ENCODE results near the gene SNTA1. TPM values are rescaled to one million over a fixed set of nuclear protein-coding genes. Genes with fewer than 3 reads are reported as not detected.

SNTA1 gene
- total and polyA plus RNA-seq, 4 experiments from 2014 or later: 5.1 to 9.2 (median 6.5) TPM

GRCh38 chr20:33372993-33373441, 70.5 kb downstream of the SNTA1 start:
- Histone ChIP-seq H3K4me3 (ENCODE audit: low read length in 2 of 2) (no peak overlapping the region), H3K27ac (ENCODE audit: low read depth, low read length) (peak overlapping the region; percentile 22), H3K4me1 (ENCODE audit: insufficient read depth, low read length) (peaks cover 49% of the 10 kb centered on the region), H3K9me3 (ENCODE audit: control insufficient read depth in 1 of 2, low read length in 2 of 2) (no peaks in the 10 kb centered on the region), H3K27me3 (ENCODE audit: insufficient read depth, low read length) (no peaks in the 10 kb centered on the region), H3K36me3 (ENCODE audit: insufficient read depth, low read length) (peaks cover 7% of the 10 kb centered on the region)
- H3K4me1 Mint-ChIP-seq: peaks cover 32 to 64% (median 48%) of the 10 kb centered on the region in 4 donors
- H3K4me3 Mint-ChIP-seq: peak overlapping the region in 3 of 8 donors; percentile 15 to 64 (median 57)
- ChIA-PET POLR2A (ENCODE audit: partially characterized antibody) (interaction anchor here (0.8 kb wide), 2 partner anchors 29 to 1450 kb away, joined by 3 read pairs; partner anchors contain the start of gene CDK5RAP1), CTCF (ENCODE audit: partially characterized antibody) (no interaction called here)
- DNase-seq: peak in 1 of 5 donors; percentile 45
- peak overlapping the region; percentile 59 to 98 (median 92) for H3K27ac Mint-ChIP-seq
- H3K36me3 Mint-ChIP-seq: peaks cover 23 to 58% of the 10 kb centered on the region in 2 donors
- H3K27me3 Mint-ChIP-seq: no peaks in the 10 kb centered on the region
- intact Hi-C loops (cut with micrococcal nuclease): no loop called here
- no peaks in the 10 kb centered on the region for H3K9me3 Mint-ChIP-seq

DNA sequence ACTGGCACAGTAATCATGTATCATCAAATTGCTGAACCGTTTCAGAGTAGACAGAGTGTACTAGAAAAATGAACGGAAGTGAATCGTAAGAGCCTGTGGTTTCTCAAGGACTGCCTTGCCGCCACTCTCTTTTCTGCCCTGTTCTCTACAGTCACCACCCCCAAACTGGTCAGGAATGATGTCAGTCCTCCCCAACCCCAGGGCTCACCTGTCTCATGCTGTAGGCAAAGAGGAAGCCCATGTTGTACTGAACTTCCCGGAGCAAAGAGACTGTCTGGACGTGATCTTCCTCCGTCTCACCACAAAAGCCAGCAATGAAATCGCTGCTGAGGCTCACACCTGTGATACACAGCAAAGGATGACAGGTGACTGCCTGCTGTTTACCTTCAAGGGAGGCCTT, 73.3 kb downstream of the SNTA1 start:
- Mint-ChIP-seq H3K36me3 (peaks cover 30 to 63% of the 10 kb centered on the region in 2 donors), H3K27ac (peak overlapping the region; percentile 88 to 99 (median 97)), H3K4me1 (peaks cover 16 to 50% (median 33%) of the 10 kb centered on the region in 4 donors), H3K27me3 (no peaks in the 10 kb centered on the region), H3K9me3 (no peaks in the 10 kb centered on the region), H3K4me3 (peak overlapping the region; percentile 27 to 84 (median 61))
- intact Hi-C loops (cut with micrococcal nuclease): loop anchor here (2.0 kb wide), 2 partner anchors 31 to 73 kb away; partner anchors contain the start of genes CDK5RAP1 and SNTA1
- CTCF ChIA-PET (ENCODE audit: partially characterized antibody): no interaction called here
- POLR2A ChIA-PET (ENCODE audit: partially characterized antibody): interaction anchor here (1.0 kb wide), 1 partner anchor 19 kb away, joined by 3 read pairs; no protein-coding TSS in a partner anchor
- Histone ChIP-seq H3K27ac (ENCODE audit: low read depth, low read length) (peak overlapping the region; percentile 70), H3K9me3 (ENCODE audit: control insufficient read depth in 1 of 2, low read length in 2 of 2) (no peaks in the 10 kb centered on the region), H3K4me1 (ENCODE audit: insufficient read depth, low read length) (peaks cover 34% of the 10 kb centered on the region), H3K27me3 (ENCODE audit: insufficient read depth, low read length) (no peaks in the 10 kb centered on the region), H3K4me3 (ENCODE audit: low read length in 2 of 2) (no peak overlapping the region), H3K36me3 (ENCODE audit: insufficient read depth, low read length) (peaks cover 15% of the 10 kb centered on the region)
- peak; percentile 82 to 96 (median 87) for DNase-seq

GRCh38 chr20:33362898-33363297, 80.7 kb downstream of the SNTA1 start:
- no peak for DNase-seq
- H3K4me1 Mint-ChIP-seq: no peaks in the 10 kb centered on the region
- H3K36me3 ChIP-seq (ENCODE audit: insufficient read depth, low read length): peaks cover 46% of the 10 kb centered on the region
- no peak overlapping the region for H3K4me3 Mint-ChIP-seq
- ChIA-PET CTCF (ENCODE audit: partially characterized antibody) (no interaction called here), POLR2A (ENCODE audit: partially characterized antibody) (no interaction called here)
- H3K27me3 ChIP-seq (ENCODE audit: insufficient read depth, low read length): no peaks in the 10 kb centered on the region
- H3K9me3 ChIP-seq (ENCODE audit: control insufficient read depth in 1 of 2, low read length in 2 of 2): no peaks in the 10 kb centered on the region
- peaks cover 63 to 77% of the 10 kb centered on the region in 2 donors for H3K36me3 Mint-ChIP-seq
- H3K4me1 ChIP-seq (ENCODE audit: insufficient read depth, low read length): no peaks in the 10 kb centered on the region
- H3K9me3 Mint-ChIP-seq: no peaks in the 10 kb centered on the region
- H3K27ac Mint-ChIP-seq: no peak overlapping the region
- intact Hi-C loops (cut with micrococcal nuclease): no loop called here
- H3K4me3 ChIP-seq (ENCODE audit: low read length in 2 of 2): no peak overlapping the region
- H3K27me3 Mint-ChIP-seq: no peaks in the 10 kb centered on the region
- no peak overlapping the region for H3K27ac ChIP-seq (ENCODE audit: low read depth, low read length)

DNA sequence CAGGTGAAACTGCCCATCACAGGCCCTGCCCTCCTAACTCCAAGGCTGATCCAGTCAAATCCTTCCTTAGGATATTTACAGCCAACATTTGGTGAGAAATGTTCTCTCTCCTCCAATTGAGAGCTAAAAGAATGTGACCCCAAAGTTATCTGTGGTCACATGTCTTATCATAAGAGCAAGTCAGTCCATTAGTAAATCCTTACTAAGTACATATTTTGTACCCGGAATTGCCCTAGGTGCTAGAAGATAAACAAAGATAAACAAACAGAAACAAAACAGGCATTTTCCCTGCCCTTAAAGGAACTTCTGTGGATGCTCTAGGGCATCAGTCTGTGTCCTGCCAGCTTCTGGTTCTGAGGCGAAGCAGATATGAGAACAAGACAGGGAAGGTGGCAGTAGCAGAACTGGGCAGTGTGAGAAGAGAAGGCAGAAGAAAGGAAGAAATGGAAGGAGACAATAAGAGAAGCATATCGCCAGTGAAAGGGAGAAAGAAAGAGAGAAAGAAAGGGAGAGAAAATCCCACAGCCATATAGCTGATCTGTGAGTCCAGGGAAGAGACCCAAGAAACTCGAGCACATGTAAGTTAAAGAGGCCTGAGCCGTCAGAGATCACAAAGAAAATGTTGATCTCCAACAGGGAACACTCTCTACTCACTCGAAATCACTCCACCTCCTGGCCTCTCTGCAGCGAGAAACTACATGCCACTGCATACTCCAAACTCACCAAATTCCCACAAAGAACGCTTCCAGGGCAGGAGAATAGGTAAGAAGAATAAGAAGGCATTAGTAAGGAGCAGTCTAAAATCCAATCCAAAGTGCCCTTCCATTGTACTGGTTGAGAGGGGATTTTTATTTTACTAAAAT, 83.9 kb downstream of the SNTA1 start:
- no peak for DNase-seq
- no peak overlapping the region for H3K4me3 ChIP-seq (ENCODE audit: low read length in 2 of 2)
- peaks cover 0 to 3% (median 0%) of the 10 kb centered on the region in 4 donors for H3K4me1 Mint-ChIP-seq
- H3K36me3 Mint-ChIP-seq: peaks cover 59 to 67% of the 10 kb centered on the region in 2 donors
- peak overlapping the region in 2 of 7 donors; percentile 14 to 74 for H3K27ac Mint-ChIP-seq
- H3K4me3 Mint-ChIP-seq: no peak overlapping the region
- H3K27me3 Mint-ChIP-seq: no peaks in the 10 kb centered on the region
- no peaks in the 10 kb centered on the region for H3K4me1 ChIP-seq (ENCODE audit: insufficient read depth, low read length)
- POLR2A ChIA-PET (ENCODE audit: partially characterized antibody): interaction anchor here (1.1 kb wide), 1 partner anchor 798 kb away, joined by 3 read pairs; no protein-coding TSS in a partner anchor
- no peaks in the 10 kb centered on the region for H3K9me3 ChIP-seq (ENCODE audit: control insufficient read depth in 1 of 2, low read length in 2 of 2)
- intact Hi-C loops (cut with micrococcal nuclease): no loop called here
- no peaks in the 10 kb centered on the region for H3K9me3 Mint-ChIP-seq
- H3K27ac ChIP-seq (ENCODE audit: low read depth, low read length): no peak overlapping the region
- CTCF ChIA-PET (ENCODE audit: partially characterized antibody): no interaction called here
- H3K36me3 ChIP-seq (ENCODE audit: insufficient read depth, low read length): peaks cover 42% of the 10 kb centered on the region
- no peaks in the 10 kb centered on the region for H3K27me3 ChIP-seq (ENCODE audit: insufficient read depth, low read length)

Other genes with a start within 250 kb of the SNTA1 start
- not detected for gene BPIFA3, start 226.4 kb downstream of the SNTA1 start, total RNA-seq
- gene BPIFA3, start 226.4 kb downstream of the SNTA1 start, polyA plus RNA-seq: not detected
- not detected for gene BPIFA1, start 207.8 kb downstream of the SNTA1 start, total RNA-seq
- gene BPIFA1, start 207.8 kb downstream of the SNTA1 start, polyA plus RNA-seq: not detected
- not detected for gene BPIFB1, start 160.5 kb downstream of the SNTA1 start, total RNA-seq
- gene BPIFB1, start 160.5 kb downstream of the SNTA1 start, polyA plus RNA-seq: not detected
- gene CDK5RAP1, start 42.2 kb downstream of the SNTA1 start, total RNA-seq: 10 to 100 TPM; 50.9 to 51.8 TPM
- gene CDK5RAP1, start 42.2 kb downstream of the SNTA1 start, polyA plus RNA-seq: 10 to 100 TPM; 39.8 to 41.8 TPM
- gene CBFA2T2, start 46.3 kb upstream of the SNTA1 start, total RNA-seq: 10 to 100 TPM; 42.1 to 43.4 TPM
- gene CBFA2T2, start 46.3 kb upstream of the SNTA1 start, polyA plus RNA-seq: 10 to 100 TPM; 16.5 to 25.2 TPM
- gene C20orf144, start 218.6 kb upstream of the SNTA1 start, total RNA-seq: under 1 TPM; 0.61 TPM
- not detected for gene C20orf144, start 218.6 kb upstream of the SNTA1 start, polyA plus RNA-seq
- gene ACTL10, start 223.2 kb upstream of the SNTA1 start, total RNA-seq: 1 to 10 TPM; 5.5 to 6.0 TPM
- gene ACTL10, start 223.2 kb upstream of the SNTA1 start, polyA plus RNA-seq: 1 to 10 TPM; 1.7 to 5.3 TPM
- 10 to 100 TPM; 23.3 to 23.4 TPM for gene NECAB3, start 230.7 kb upstream of the SNTA1 start, total RNA-seq
- 1 to 10 TPM; 2.0 to 2.5 TPM for gene NECAB3, start 230.7 kb upstream of the SNTA1 start, polyA plus RNA-seq
- 1 to 10 TPM; 2.2 to 2.6 TPM for gene E2F1, start 242.6 kb upstream of the SNTA1 start, total RNA-seq
- under 1 TPM; 0.46 to 0.89 TPM for gene E2F1, start 242.6 kb upstream of the SNTA1 start, polyA plus RNA-seq

Measured in CD4-positive, alpha-beta memory T cell (primary cell).